Neural cell (in vitro differentiated cells): Measurements from ENCODE around the gene CILP2. TPM values are rescaled to one million over a fixed set of nuclear protein-coding genes. Genes with fewer than 3 reads are reported as not detected.

ENCODE experiments used
- H2AFZ ChIP-seq: fragments of 200-600, 300-800 bp; sonication (generic), shearing (Covaris generic); 2 replicates; pipeline ENCODE4 v1.6.0; 2014; ENCODE audit warnings: low read depth, mild to moderate bottlenecking, antibody characterized with exemption, low read length, moderate library complexity
- H3F3A ChIP-seq: fragments of 200-600 bp; shearing (Covaris generic); 2 replicates; pipeline ENCODE4 v1.6.1; 2016; ENCODE audit warnings: mild to moderate bottlenecking, moderate library complexity, mixed read lengths, antibody characterized with exemption, low read length; ENCODE audit not compliant: insufficient read depth, poor library complexity, severe bottlenecking
- H3K27ac ChIP-seq: fragments of 200-600, 300-800 bp; sonication (generic), shearing (Covaris generic); 2 replicates; pipeline ENCODE4 v1.5.1; 2014; ENCODE audit warnings: mild to moderate bottlenecking, low read length, moderate library complexity
- H3K27me3 ChIP-seq: fragments of 300-800, 200-600 bp; sonication (generic), shearing (Covaris generic); 2 replicates; pipeline ENCODE4 v1.6.0; 2014; ENCODE audit warnings: mild to moderate bottlenecking, low read depth, low read length, moderate library complexity; ENCODE audit not compliant: insufficient read depth
- H3K36me3 ChIP-seq: fragments of 300-800, 200-600 bp; sonication (generic), shearing (Covaris generic); 2 replicates; pipeline ENCODE4 v1.5.1; 2014; ENCODE audit warnings: mild to moderate bottlenecking, antibody characterized with exemption, low read length, moderate library complexity; ENCODE audit not compliant: insufficient read depth
- H3K4me2 ChIP-seq: fragments of 300-800, 200-600 bp; sonication (generic), shearing (Covaris generic); 2 replicates; pipeline ENCODE4 v1.6.0; 2014; ENCODE audit warnings: mild to moderate bottlenecking, low read length
- H3K4me3 ChIP-seq: fragments of 300-800, 200-600 bp; sonication (generic), shearing (Covaris generic); 2 replicates; pipeline ENCODE4 v1.5.1; 2014; ENCODE audit warnings: mild to moderate bottlenecking, low read length, moderate library complexity
- H3K79me2 ChIP-seq: fragments of 200-600 bp; shearing (Covaris generic); replicated peaks from 2 replicates; pipeline ENCODE4 v1.6.0; 2014; ENCODE audit warnings: mild to moderate bottlenecking, low read length, moderate library complexity; ENCODE audit not compliant: insufficient read depth
- H3K9ac ChIP-seq: fragments of 300-800, 200-600 bp; sonication (generic), shearing (Covaris generic); 2 replicates; pipeline ENCODE4 v1.6.1; 2016; ENCODE audit warnings: mild to moderate bottlenecking, low read length, mixed read lengths
- H3K9me2 ChIP-seq: fragments of 200-600 bp; shearing (Covaris generic); 2 replicates; pipeline ENCODE4 v1.6.1; 2016; ENCODE audit warnings: mild to moderate bottlenecking, low read length, mixed read lengths; ENCODE audit not compliant: insufficient read depth
- H3K9me3 ChIP-seq: fragments of 200-600, 300-800 bp; sonication (generic), shearing (Covaris generic); 2 replicates; pipeline ENCODE4 v1.6.1; 2016; ENCODE audit warnings: mild to moderate bottlenecking, mixed run types, low read length, moderate library complexity, mixed read lengths
- H4K20me1 ChIP-seq: fragments of 200-600 bp; shearing (Covaris generic); 2 replicates; pipeline ENCODE4 v1.6.1; 2016; ENCODE audit warnings: mild to moderate bottlenecking, mixed run types; ENCODE audit not compliant: insufficient read depth
- CTCF ChIP-seq: fragments of 450-650 bp; IDR thresholded peaks from 2 replicates; pipeline ENCODE4 v1.5.1; 2014; ENCODE audit warnings: antibody characterized with exemption, mild to moderate bottlenecking, moderate library complexity; ENCODE audit not compliant: poor library complexity, severe bottlenecking
- EP300 ChIP-seq: fragments of 450-650 bp; conservative IDR thresholded peaks from 2 replicates; pipeline ENCODE4 v1.6.1; 2014; ENCODE audit warnings: antibody characterized with exemption, mild to moderate bottlenecking, moderate library complexity; ENCODE audit not compliant: poor library complexity, severe bottlenecking
- EZH2 ChIP-seq: fragments of 200-600, 300-800 bp; shearing (Covaris generic), sonication (generic); IDR thresholded peaks from 2 replicates; pipeline ENCODE4 v1.6.1; 2014; ENCODE audit warnings: antibody characterized with exemption, low read length, borderline replicate concordance, mild to moderate bottlenecking; ENCODE audit not compliant: insufficient read depth, poor library complexity, severe bottlenecking
- MXI1 ChIP-seq: fragments of 450-650 bp; conservative IDR thresholded peaks from 2 replicates; pipeline ENCODE4 v1.6.1; 2014; ENCODE audit warnings: antibody characterized with exemption, mild to moderate bottlenecking; ENCODE audit not compliant: poor library complexity, severe bottlenecking
- POLR2AphosphoS5 ChIP-seq: IDR thresholded peaks from 2 replicates; pipeline ENCODE4 v1.6.1; 2012
- RAD21 ChIP-seq: fragments of 450-650 bp; conservative IDR thresholded peaks from 2 replicates; pipeline ENCODE4 v1.6.1; 2014; ENCODE audit warnings: antibody characterized with exemption, mild to moderate bottlenecking, moderate library complexity
- SMC3 ChIP-seq: fragments of 450-650 bp; conservative IDR thresholded peaks from 2 replicates; pipeline ENCODE4 v1.6.1; 2014; ENCODE audit warnings: antibody characterized with exemption, mild to moderate bottlenecking, moderate library complexity; ENCODE audit not compliant: poor library complexity
- TAF1 ChIP-seq: IDR thresholded peaks from 2 replicates; pipeline ENCODE4 v1.6.1; 2012; ENCODE audit warnings: low read depth
- polyA plus RNA-seq: library from polyadenylated mRNA; depleted of rRNA; stranded (reverse); fragments of >200 nt; gene quantifications from 2 replicates; pipeline ENCODE4 v1.2.3, GENCODE V29; 2014
- TF ChIP-seq, protein P1 (sequence below): IDR thresholded peaks from 2 replicates; pipeline ENCODE4 v1.6.1; 2012; ENCODE audit warnings: borderline replicate concordance

CILP2 gene
- polyA plus RNA-seq, 1 donor from 2014 or later, result 0.84 TPM

DNA sequence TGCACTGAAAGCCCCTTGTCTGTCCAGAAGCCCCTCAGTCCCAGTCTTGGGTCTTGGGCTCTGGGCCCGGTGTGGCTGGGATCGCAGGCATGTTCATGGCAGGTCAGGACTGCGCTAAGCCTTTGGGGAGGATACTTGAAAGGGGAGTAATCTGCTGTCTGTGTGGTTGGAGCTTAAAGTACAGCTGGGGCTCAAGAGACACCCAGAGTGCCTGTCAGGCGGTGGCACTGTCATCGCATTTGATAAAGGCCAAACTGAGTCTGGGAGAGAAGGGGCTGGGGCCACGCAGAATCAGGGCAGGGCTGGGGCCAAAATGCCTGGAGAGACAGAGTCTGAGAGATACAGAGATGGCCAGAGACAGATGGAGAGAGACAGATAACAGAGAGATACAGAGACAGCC, 4.2 kb upstream of the CILP2 start:
- Histone ChIP-seq H3K4me3 (no peak overlapping the region), H3K9me3 (no peaks in the 10 kb centered on the region), H3K4me2 (no peak overlapping the region), H2AFZ (no peak overlapping the region), H3K27ac (no peak overlapping the region), H4K20me1 (no peaks in the 10 kb centered on the region), H3K27me3 (no peaks in the 10 kb centered on the region), H3K9ac (no peak overlapping the region), H3K9me2 (no peaks in the 10 kb centered on the region), H3K79me2 (no peaks in the 10 kb centered on the region), H3F3A (no peaks in the 10 kb centered on the region), H3K36me3 (no peaks in the 10 kb centered on the region)
- no peak for TF ChIP-seq MXI1
- no peak for TF ChIP-seq TAF1

DNA sequence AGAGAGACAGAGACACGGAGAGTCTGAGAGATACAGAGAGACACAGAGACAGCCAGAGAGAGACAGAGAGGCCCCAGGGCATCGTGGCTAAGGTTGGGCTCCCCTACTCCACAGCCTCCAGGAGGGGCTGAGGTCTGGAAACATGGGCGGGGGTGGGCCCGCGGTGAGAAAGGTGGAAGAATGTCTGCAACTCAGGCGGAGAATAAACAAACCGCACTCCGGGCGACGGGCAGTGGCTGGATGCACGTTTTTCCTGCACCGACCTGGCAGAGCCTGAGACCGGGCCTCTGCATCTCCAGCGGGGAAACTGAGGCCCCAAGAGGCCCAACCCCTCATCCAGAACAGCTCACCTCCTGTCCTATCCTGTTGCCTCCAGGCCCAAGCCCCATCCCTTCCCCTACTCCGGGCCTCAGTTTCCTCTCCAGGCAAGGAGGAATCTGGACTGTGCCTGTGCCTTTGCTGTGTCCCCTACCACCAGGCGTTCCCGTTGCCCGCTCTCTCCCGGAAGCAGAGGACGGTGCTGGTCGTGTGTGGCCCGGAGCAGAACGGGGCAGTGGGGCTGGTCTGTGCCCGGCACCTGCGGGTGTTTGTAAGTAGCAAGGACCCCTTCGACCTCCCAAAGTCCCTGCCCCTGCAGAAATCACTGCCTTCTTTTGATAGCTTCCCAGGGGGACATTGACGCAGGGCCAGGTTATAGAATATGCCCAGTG, 3.4 kb upstream of the CILP2 start:
- Histone ChIP-seq H3K79me2 (no peaks in the 10 kb centered on the region), H3K27ac (no peak overlapping the region), H3K4me2 (no peak overlapping the region), H4K20me1 (no peaks in the 10 kb centered on the region), H3K4me3 (no peak overlapping the region), H3F3A (no peaks in the 10 kb centered on the region), H3K9me2 (no peaks in the 10 kb centered on the region), H3K9me3 (no peaks in the 10 kb centered on the region), H2AFZ (no peak overlapping the region), H3K9ac (no peak overlapping the region), H3K27me3 (no peaks in the 10 kb centered on the region), H3K36me3 (no peaks in the 10 kb centered on the region)
- TF ChIP-seq RAD21 (no peak), SMC3 (no peak), EZH2 (no peak), EP300 (no peak), TAF1 (no peak), POLR2AphosphoS5 (no peak), MXI1 (no peak)
- TF ChIP-seq, protein P1, sequence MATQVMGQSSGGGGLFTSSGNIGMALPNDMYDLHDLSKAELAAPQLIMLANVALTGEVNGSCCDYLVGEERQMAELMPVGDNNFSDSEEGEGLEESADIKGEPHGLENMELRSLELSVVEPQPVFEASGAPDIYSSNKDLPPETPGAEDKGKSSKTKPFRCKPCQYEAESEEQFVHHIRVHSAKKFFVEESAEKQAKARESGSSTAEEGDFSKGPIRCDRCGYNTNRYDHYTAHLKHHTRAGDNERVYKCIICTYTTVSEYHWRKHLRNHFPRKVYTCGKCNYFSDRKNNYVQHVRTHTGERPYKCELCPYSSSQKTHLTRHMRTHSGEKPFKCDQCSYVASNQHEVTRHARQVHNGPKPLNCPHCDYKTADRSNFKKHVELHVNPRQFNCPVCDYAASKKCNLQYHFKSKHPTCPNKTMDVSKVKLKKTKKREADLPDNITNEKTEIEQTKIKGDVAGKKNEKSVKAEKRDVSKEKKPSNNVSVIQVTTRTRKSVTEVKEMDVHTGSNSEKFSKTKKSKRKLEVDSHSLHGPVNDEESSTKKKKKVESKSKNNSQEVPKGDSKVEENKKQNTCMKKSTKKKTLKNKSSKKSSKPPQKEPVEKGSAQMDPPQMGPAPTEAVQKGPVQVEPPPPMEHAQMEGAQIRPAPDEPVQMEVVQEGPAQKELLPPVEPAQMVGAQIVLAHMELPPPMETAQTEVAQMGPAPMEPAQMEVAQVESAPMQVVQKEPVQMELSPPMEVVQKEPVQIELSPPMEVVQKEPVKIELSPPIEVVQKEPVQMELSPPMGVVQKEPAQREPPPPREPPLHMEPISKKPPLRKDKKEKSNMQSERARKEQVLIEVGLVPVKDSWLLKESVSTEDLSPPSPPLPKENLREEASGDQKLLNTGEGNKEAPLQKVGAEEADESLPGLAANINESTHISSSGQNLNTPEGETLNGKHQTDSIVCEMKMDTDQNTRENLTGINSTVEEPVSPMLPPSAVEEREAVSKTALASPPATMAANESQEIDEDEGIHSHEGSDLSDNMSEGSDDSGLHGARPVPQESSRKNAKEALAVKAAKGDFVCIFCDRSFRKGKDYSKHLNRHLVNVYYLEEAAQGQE, result no peak

DNA sequence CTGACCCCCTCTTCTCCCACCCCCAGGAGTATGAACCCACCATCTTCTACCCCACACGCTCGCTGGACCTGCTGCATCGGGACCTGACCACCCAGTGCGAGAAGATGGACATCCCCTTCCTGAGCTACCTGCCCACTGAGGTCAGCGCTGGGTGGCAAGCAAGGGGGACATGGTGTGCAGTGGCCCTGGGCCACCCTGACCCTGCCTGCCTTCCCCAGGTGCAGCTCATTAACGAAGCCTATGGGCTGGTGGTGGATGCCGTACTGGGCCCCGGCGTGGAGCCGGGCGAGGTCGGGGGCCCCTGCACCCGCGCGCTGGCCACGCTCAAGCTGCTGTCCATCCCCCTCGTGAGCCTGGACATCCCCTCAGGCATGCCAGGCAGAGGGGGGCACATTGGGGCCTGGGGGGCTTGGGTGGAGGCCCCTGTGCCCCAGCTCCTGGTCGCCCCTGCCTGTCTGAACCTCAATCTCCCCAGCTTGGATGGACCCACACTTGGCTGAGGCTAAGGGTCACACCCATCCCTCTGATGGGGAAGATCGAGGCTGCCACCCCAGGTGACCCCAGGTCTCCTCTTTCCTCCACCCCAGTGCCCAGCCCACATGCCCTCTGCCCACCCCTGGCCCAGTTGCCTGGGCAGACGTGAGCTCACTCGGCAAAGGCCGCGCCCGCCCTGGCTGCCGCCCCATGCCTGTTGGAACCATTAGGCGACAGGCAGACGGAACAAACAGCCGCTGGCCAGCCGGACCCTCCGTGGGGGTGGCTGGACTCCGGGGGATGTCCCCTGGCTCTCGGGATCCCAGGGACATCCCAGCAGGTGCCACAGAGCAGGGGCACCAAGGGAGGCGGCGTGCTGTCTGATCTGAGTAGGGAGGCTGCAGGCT, 2.5 kb upstream of the CILP2 start:
- Histone ChIP-seq H3K36me3 (no peaks in the 10 kb centered on the region), H3F3A (no peaks in the 10 kb centered on the region), H3K4me2 (no peak overlapping the region), H4K20me1 (no peaks in the 10 kb centered on the region), H2AFZ (no peak overlapping the region), H3K9me2 (no peaks in the 10 kb centered on the region), H3K9me3 (no peaks in the 10 kb centered on the region), H3K27ac (no peak overlapping the region), H3K79me2 (no peaks in the 10 kb centered on the region), H3K27me3 (no peaks in the 10 kb centered on the region), H3K9ac (no peak overlapping the region), H3K4me3 (no peak overlapping the region)
- TF ChIP-seq EZH2, result no peak
- no peak for TF ChIP-seq RAD21
- TF ChIP-seq TAF1, result no peak
- TF ChIP-seq MXI1, result no peak
- no peak for TF ChIP-seq EP300
- TF ChIP-seq CTCF, result no peak
- no peak for TF ChIP-seq SMC3
- TF ChIP-seq, protein P1, result no peak
- no peak for TF ChIP-seq POLR2AphosphoS5
